Nephron (organoid): Measurements from ENCODE around the gene LCT.

ENCODE experiments used
- H3K27ac Mint-ChIP-seq, 3 experiments: 2 replicates each; pipeline ENCODE4 v1.8.0; 2020; ENCODE audit warnings: mixed read lengths in 3 of 3, mild to moderate bottlenecking in 2 of 3, moderate library complexity in 1 of 3
- H3K27me3 Mint-ChIP-seq: 2 replicates; pipeline ENCODE4 v1.8.0; 2021; ENCODE audit warnings: low read depth, mild to moderate bottlenecking, moderate library complexity, mixed read lengths
- H3K36me3 Mint-ChIP-seq: 2 replicates; pipeline ENCODE4 v1.8.0; 2020; ENCODE audit warnings: low read depth, mixed read lengths
- H3K4me1 Mint-ChIP-seq: 2 replicates; pipeline ENCODE4 v1.8.0; 2020; ENCODE audit warnings: mixed read lengths
- H3K4me3 Mint-ChIP-seq, 3 experiments: 2 replicates each; pipeline ENCODE4 v1.8.0; 2020; ENCODE audit warnings: mild to moderate bottlenecking in 3 of 3, mixed read lengths in 3 of 3, moderate library complexity in 2 of 3
- H3K9me3 Mint-ChIP-seq: 2 replicates; pipeline ENCODE4 v1.8.0; 2020; ENCODE audit warnings: mixed read lengths
- TF ChIP-seq, protein P1 (sequence below), 3 experiments: fragments of 200-600 bp; sonication (generic); IDR thresholded peaks; one replicate each; pipeline ENCODE4 v1.5.0; 2021; ENCODE audit warnings: antibody characterized with exemption in 3 of 3; ENCODE audit not compliant: unreplicated experiment in 3 of 3

LCT gene

DNA sequence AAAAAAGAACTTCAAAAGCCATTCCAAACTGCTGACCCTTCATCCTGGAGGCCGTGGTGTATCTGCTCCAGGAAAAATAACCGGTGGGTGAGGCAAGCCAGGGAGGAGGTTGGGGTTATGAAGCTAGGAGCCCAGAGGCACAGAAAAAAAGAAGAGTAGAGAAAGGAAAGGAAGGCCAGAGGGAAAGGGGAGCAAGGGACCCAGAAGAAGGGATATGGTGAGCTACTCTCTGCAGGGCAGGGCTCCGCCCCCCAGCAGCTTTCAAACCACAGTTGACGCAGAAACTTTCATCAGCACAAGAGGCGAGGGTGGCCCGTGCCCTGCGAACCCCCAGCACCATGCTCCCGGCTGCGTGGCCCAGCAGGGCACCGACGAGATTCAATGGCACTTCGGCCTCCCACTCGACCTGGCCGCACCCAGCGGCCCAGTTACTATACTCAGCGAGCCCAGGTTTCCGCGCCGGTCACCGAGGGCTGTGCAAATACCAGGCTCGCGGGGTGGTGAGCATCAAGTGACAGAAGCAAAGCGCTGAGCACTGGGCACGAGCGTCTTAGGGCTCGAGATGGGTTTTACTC is 38.6 kb upstream of the LCT start:
- Mint-ChIP-seq H3K9me3 (peaks cover 5% of the 10 kb centered on the region), H3K36me3 (peaks cover 23% of the 10 kb centered on the region), H3K27me3 (no peaks in the 10 kb centered on the region), H3K4me3 (peak overlapping the region; percentile 89 to 90 (median 90)), H3K4me1 (peaks cover 22% of the 10 kb centered on the region), H3K27ac (peak overlapping the region; percentile 47 to 91 (median 85))
- TF ChIP-seq, protein P1, sequence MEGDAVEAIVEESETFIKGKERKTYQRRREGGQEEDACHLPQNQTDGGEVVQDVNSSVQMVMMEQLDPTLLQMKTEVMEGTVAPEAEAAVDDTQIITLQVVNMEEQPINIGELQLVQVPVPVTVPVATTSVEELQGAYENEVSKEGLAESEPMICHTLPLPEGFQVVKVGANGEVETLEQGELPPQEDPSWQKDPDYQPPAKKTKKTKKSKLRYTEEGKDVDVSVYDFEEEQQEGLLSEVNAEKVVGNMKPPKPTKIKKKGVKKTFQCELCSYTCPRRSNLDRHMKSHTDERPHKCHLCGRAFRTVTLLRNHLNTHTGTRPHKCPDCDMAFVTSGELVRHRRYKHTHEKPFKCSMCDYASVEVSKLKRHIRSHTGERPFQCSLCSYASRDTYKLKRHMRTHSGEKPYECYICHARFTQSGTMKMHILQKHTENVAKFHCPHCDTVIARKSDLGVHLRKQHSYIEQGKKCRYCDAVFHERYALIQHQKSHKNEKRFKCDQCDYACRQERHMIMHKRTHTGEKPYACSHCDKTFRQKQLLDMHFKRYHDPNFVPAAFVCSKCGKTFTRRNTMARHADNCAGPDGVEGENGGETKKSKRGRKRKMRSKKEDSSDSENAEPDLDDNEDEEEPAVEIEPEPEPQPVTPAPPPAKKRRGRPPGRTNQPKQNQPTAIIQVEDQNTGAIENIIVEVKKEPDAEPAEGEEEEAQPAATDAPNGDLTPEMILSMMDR (IDR thresholded peaks at IDR 0.05; ENCODE audit: unreplicated experiment in 3 of 3) = no peak

DNA sequence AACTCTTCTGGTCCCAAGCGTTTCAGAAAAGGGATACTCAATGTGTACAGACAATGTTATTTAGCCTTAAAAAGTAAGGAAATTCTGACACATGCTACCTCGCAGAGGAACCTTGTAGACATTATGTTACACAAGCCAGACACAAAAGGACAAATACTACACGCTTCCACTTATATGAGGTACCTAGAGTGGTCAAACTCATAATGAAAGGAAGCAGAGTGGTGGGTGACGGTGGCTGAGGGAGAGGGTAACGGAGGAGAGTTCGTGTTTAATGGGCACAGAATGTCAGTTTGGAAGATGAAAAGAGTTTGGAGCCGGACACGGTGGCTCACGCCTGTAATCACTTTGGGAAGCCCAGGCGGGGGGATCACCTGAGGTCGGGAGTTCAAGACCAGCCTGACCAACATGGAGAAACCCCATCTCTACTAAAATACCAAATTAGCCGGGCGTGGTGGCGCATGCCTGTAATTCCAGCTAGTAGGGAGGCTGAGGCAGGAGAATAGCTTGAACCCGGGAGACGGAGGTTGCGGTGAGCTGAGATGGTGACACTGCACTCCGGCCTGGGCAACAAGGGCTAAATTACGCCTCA is 37.9 kb upstream of the LCT start:
- H3K36me3 Mint-ChIP-seq = peaks cover 28% of the 10 kb centered on the region
- peak overlapping the region; percentile 47 to 70 (median 64) for H3K27ac Mint-ChIP-seq
- TF ChIP-seq, protein P1 (IDR thresholded peaks at IDR 0.05; ENCODE audit: unreplicated experiment in 3 of 3) = no peak
- H3K4me1 Mint-ChIP-seq = peaks cover 22% of the 10 kb centered on the region
- peaks cover 5% of the 10 kb centered on the region for H3K9me3 Mint-ChIP-seq
- peak overlapping the region; percentile 89 to 90 (median 90) for H3K4me3 Mint-ChIP-seq
- no peaks in the 10 kb centered on the region for H3K27me3 Mint-ChIP-seq

DNA sequence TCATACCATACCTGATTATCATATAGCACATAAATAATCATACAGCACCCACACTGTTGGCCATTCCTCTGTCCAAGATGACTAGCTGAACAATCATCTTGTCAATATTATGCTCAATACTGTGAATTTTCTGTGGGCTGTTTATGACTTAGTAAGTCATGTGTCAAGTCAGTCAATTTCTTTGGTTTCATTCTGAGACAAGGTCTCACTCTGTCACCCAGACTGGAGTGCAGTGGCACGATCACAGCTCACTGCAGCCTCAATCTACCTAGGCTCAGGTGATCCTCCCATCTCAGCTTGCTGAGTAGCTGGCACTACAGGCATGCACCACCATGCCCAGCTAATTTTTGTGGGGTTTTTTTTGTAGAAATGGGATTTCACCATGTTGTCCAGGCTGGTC is 33.6 kb upstream of the LCT start:
- TF ChIP-seq, protein P1 (IDR thresholded peaks at IDR 0.05; ENCODE audit: unreplicated experiment in 3 of 3) = no peak
- Mint-ChIP-seq H3K36me3 (peaks cover 66% of the 10 kb centered on the region), H3K27ac (no peak overlapping the region), H3K4me1 (peaks cover 18% of the 10 kb centered on the region), H3K4me3 (no peak overlapping the region), H3K27me3 (no peaks in the 10 kb centered on the region), H3K9me3 (no peaks in the 10 kb centered on the region)

DNA sequence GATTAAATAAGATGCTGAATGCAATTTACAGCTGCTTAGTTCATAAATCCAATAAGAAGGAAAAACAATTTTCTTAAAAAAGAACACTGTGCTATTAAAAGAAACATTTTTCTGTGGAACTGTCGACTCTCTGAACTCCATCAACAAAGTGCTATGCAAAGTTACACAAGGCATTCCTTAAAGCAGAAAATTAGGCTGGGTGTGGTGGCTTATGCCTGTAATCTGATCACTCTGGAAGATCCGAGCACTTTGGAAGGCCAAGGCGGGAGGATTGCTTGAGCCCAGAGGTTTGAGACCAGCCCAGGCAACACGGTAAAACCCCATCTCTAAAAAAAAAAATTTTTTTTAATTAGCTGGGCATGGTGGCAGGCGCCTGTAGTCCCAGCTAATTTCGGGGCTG is 26.2 kb upstream of the LCT start:
- Mint-ChIP-seq H3K27ac (peak overlapping the region in 2 of 3 experiments; percentile 39 to 77), H3K4me1 (no peaks in the 10 kb centered on the region), H3K36me3 (peaks cover 78% of the 10 kb centered on the region), H3K27me3 (no peaks in the 10 kb centered on the region), H3K9me3 (no peaks in the 10 kb centered on the region), H3K4me3 (no peak overlapping the region)
- TF ChIP-seq, protein P1 (IDR thresholded peaks at IDR 0.05; ENCODE audit: unreplicated experiment in 3 of 3) = no peak

DNA sequence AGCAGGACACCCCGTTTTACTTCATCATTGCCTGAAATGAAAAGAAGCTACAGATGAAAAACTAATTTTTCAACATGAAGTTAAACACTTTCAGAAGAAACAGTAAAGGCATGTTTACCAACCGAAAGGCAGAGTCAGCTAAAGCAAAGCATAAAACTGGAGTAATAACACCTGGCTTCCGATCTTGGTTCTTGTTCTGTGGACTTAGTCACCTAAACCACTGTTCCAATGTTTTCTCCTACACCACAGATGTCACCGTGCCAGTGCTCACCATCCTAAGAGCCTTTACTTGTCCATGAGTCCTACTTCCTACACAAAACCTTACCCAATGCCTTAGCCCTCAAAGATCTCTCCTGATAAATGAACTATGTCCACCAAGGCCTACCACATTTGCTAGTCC is 25.7 kb upstream of the LCT start:
- H3K36me3 Mint-ChIP-seq = peaks cover 75% of the 10 kb centered on the region
- H3K27ac Mint-ChIP-seq = peak overlapping the region in 2 of 3 experiments; percentile 39 to 77
- H3K4me3 Mint-ChIP-seq = no peak overlapping the region
- TF ChIP-seq, protein P1 (IDR thresholded peaks at IDR 0.05; ENCODE audit: unreplicated experiment in 3 of 3) = no peak
- no peaks in the 10 kb centered on the region for H3K4me1 Mint-ChIP-seq
- no peaks in the 10 kb centered on the region for H3K9me3 Mint-ChIP-seq
- H3K27me3 Mint-ChIP-seq = no peaks in the 10 kb centered on the region

DNA sequence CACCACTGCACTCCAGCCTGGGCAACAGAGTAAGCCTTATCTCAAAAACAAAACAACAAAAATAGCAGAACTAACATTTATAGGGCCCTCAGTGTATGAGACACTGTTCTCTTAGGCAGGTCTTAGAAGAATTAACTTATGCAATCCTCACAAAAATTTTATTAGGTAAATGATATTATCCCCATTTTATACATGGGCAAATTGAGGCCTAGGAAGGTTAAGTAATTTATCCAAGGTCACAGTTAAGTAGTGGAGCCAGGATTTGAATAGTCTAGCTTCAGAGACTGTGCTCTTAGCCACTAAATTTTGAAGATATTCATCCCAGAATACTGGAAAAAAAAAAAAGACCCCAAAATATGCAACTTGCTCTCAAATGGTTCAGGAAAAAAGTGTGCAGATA is 16.4 kb upstream of the LCT start:
- Mint-ChIP-seq H3K36me3 (peaks cover 60% of the 10 kb centered on the region), H3K4me3 (no peak overlapping the region), H3K4me1 (no peaks in the 10 kb centered on the region), H3K27me3 (no peaks in the 10 kb centered on the region), H3K9me3 (no peaks in the 10 kb centered on the region), H3K27ac (no peak overlapping the region)
- TF ChIP-seq, protein P1 (IDR thresholded peaks at IDR 0.05; ENCODE audit: unreplicated experiment in 3 of 3) = no peak
